ENCODE measurements around the gene HYDIN. TPM values are rescaled to one million over a fixed set of nuclear protein-coding genes. Genes with fewer than 3 reads are reported as not detected.

HYDIN gene
- total and polyA plus RNA-seq, 4 donors, result 0.14 to 3.0 (median 0.60) TPM

- Histone ChIP-seq H3K27me3 (ENCODE audit: control insufficient read depth in 4 of 4, insufficient read depth in 4 of 4, low read length in 3 of 4) (no peaks in the 10 kb centered on the region), H3K27ac (ENCODE audit: low read depth in 1 of 2, low read length in 2 of 2) (no peak overlapping the region), H3K4me1 (ENCODE audit: control insufficient read depth in 4 of 4, insufficient read depth in 4 of 4, low read length in 3 of 4) (no peaks in the 10 kb centered on the region), H3K9ac (ENCODE audit: low read depth in 1 of 2, low read length in 2 of 2) (no peak overlapping the region), H3K36me3 (ENCODE audit: control insufficient read depth in 4 of 4, insufficient read depth in 3 of 4, low read depth in 1 of 4, low read length in 3 of 4) (no peaks in the 10 kb centered on the region), H3K4me3 (ENCODE audit: low read depth in 1 of 3, low read length in 3 of 3) (no peak overlapping the region), H3K9me3 (ENCODE audit: control insufficient read depth in 4 of 4, low read length in 3 of 4) (peaks cover 0 to 4% (median under 1%) of the 10 kb centered on the region in 4 donors)
- WGBS, result 81% methylated on average over 4 of the region's 4 CpGs
- no peak for DNase-seq (ENCODE audit: low spot score)
- TF ChIP-seq HNF4A (conservative IDR thresholded peaks at IDR 0.05) (no peak), SP1 (IDR thresholded peaks at IDR 0.05) (no peak), JUND (IDR thresholded peaks at IDR 0.05) (no peak), ZBTB33 (IDR thresholded peaks at IDR 0.05) (no peak), TAF1 (conservative IDR thresholded peaks at IDR 0.05) (no peak), MAX (IDR thresholded peaks at IDR 0.05) (no peak), RAD21 (IDR thresholded peaks at IDR 0.05) (no peak), FOXA2 (IDR thresholded peaks at IDR 0.05) (no peak), GABPA (IDR thresholded peaks at IDR 0.05 in 1 of 2, conservative IDR thresholded peaks at IDR 0.05 in 1 of 2) (no peak), RXRA (IDR thresholded peaks at IDR 0.05) (no peak), CTCF (IDR thresholded peaks at IDR 0.05; ENCODE audit: low read depth, low read length, missing input control) (no peak), EGR1 (IDR thresholded peaks at IDR 0.05; ENCODE audit: low read depth in 2 of 2) (no peak), NR2F2 (IDR thresholded peaks at IDR 0.05) (no peak), ATF3 (IDR thresholded peaks at IDR 0.05) (no peak), YY1 (IDR thresholded peaks at IDR 0.05) (no peak)
Observed at GRCh38 chr16:71217506-71217905, 13.0 kb downstream of the HYDIN start.

- H3K4me1 ChIP-seq (ENCODE audit: control insufficient read depth in 4 of 4, insufficient read depth in 4 of 4, low read length in 3 of 4), result no peaks in the 10 kb centered on the region
- no peaks in the 10 kb centered on the region for H3K36me3 ChIP-seq (ENCODE audit: control insufficient read depth in 4 of 4, insufficient read depth in 3 of 4, low read depth in 1 of 4, low read length in 3 of 4)
- H3K4me3 ChIP-seq (ENCODE audit: low read depth in 1 of 3, low read length in 3 of 3), result no peak overlapping the region
- H3K9me3 ChIP-seq (ENCODE audit: control insufficient read depth in 4 of 4, low read length in 3 of 4), result no peaks in the 10 kb centered on the region
- H3K27ac ChIP-seq (ENCODE audit: low read depth in 1 of 2, low read length in 2 of 2), result no peak overlapping the region
- no peak overlapping the region for H3K9ac ChIP-seq (ENCODE audit: low read depth in 1 of 2, low read length in 2 of 2)
- no peak for DNase-seq (ENCODE audit: low spot score)
- no peaks in the 10 kb centered on the region for H3K27me3 ChIP-seq (ENCODE audit: control insufficient read depth in 4 of 4, insufficient read depth in 4 of 4, low read length in 3 of 4)
- no peak for TF ChIP-seq FOXA1 (IDR thresholded peaks at IDR 0.05)
- TF ChIP-seq, protein P1, sequence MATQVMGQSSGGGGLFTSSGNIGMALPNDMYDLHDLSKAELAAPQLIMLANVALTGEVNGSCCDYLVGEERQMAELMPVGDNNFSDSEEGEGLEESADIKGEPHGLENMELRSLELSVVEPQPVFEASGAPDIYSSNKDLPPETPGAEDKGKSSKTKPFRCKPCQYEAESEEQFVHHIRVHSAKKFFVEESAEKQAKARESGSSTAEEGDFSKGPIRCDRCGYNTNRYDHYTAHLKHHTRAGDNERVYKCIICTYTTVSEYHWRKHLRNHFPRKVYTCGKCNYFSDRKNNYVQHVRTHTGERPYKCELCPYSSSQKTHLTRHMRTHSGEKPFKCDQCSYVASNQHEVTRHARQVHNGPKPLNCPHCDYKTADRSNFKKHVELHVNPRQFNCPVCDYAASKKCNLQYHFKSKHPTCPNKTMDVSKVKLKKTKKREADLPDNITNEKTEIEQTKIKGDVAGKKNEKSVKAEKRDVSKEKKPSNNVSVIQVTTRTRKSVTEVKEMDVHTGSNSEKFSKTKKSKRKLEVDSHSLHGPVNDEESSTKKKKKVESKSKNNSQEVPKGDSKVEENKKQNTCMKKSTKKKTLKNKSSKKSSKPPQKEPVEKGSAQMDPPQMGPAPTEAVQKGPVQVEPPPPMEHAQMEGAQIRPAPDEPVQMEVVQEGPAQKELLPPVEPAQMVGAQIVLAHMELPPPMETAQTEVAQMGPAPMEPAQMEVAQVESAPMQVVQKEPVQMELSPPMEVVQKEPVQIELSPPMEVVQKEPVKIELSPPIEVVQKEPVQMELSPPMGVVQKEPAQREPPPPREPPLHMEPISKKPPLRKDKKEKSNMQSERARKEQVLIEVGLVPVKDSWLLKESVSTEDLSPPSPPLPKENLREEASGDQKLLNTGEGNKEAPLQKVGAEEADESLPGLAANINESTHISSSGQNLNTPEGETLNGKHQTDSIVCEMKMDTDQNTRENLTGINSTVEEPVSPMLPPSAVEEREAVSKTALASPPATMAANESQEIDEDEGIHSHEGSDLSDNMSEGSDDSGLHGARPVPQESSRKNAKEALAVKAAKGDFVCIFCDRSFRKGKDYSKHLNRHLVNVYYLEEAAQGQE (IDR thresholded peaks at IDR 0.05), result no peak
- TF ChIP-seq EGR1 (IDR thresholded peaks at IDR 0.05; ENCODE audit: low read depth in 2 of 2), result no peak
- TF ChIP-seq SP1 (IDR thresholded peaks at IDR 0.05), result no peak
- no peak for TF ChIP-seq HNF4A (conservative IDR thresholded peaks at IDR 0.05)
- no peak for TF ChIP-seq ATF3 (IDR thresholded peaks at IDR 0.05)
- TF ChIP-seq JUND (IDR thresholded peaks at IDR 0.05), result no peak
- TF ChIP-seq TAF1 (conservative IDR thresholded peaks at IDR 0.05), result no peak
- TF ChIP-seq RAD21 (IDR thresholded peaks at IDR 0.05), result no peak
- no peak for TF ChIP-seq YY1 (IDR thresholded peaks at IDR 0.05)
- WGBS, result 87% methylated on average over 3 of the region's 3 CpGs
Observed at GRCh38 chr16:71216714-71217113, 13.8 kb downstream of the HYDIN start.

Measured in liver (tissue), 9 donors.